ENCODE results near the gene PAQR7. TPM values are rescaled to one million over a fixed set of nuclear protein-coding genes. Genes with fewer than 3 reads are reported as not detected.

Gene PAQR7
- total RNA-seq, 1 experiment from 2014 or later = 4.4 TPM

- no peaks in the 10 kb centered on the region for H3K9me3 Mint-ChIP-seq (ENCODE audit: unreplicated experiment)
- no peak for DNase-seq (ENCODE audit: unreplicated experiment)
- no peak for TF ChIP-seq CTCF (IDR thresholded peaks at IDR 0.05; ENCODE audit: unreplicated experiment)
- no peaks in the 10 kb centered on the region for H3K27me3 Mint-ChIP-seq (ENCODE audit: insufficient read depth, unreplicated experiment)
- no peak overlapping the region for H3K4me3 Mint-ChIP-seq (ENCODE audit: unreplicated experiment)
- no TSS peak for BruUV-seq (replicated peaks)
- ChIA-PET POLR2A (interaction anchor here (0.6 to 1.4 kb wide), 2 partner anchors 10 to 20 kb away, joined by 3 read pairs; no protein-coding TSS in a partner anchor), CTCF (interaction anchor here (0.6 to 1.1 kb wide), 4 partner anchors 20 to 368 kb away, joined by 3 to 5 read pairs (median 4); partner anchors contain the start of gene PAFAH2)
- H3K4me1 Mint-ChIP-seq (ENCODE audit: insufficient read depth, unreplicated experiment) = peaks cover 6% of the 10 kb centered on the region
- peaks cover 9% of the 10 kb centered on the region for H3K36me3 Mint-ChIP-seq (ENCODE audit: insufficient read depth, unreplicated experiment)
- intact Hi-C loops (cut with micrococcal nuclease) = no loop called here
- no peak overlapping the region for H3K27ac Mint-ChIP-seq (ENCODE audit: low read depth, unreplicated experiment)
These were observed 11.1 kb downstream of the PAQR7 start for GRCh38 chr1:25864434-25864833.

- DNase-seq (ENCODE audit: unreplicated experiment) = no peak
- no peak overlapping the region for H3K27ac Mint-ChIP-seq (ENCODE audit: low read depth, unreplicated experiment)
- ChIA-PET CTCF (interaction anchor here (0.9 to 1.1 kb wide), 3 partner anchors 19 to 134 kb away, joined by 3 to 5 read pairs (median 4); partner anchors contain the start of gene PAFAH2), POLR2A (interaction anchor here (0.6 to 1.4 kb wide), 3 partner anchors 11 to 180 kb away, joined by 3 read pairs; no protein-coding TSS in a partner anchor)
- no peak for TF ChIP-seq CTCF (IDR thresholded peaks at IDR 0.05; ENCODE audit: unreplicated experiment)
- intact Hi-C loops (cut with micrococcal nuclease) = no loop called here
- H3K27me3 Mint-ChIP-seq (ENCODE audit: insufficient read depth, unreplicated experiment) = no peaks in the 10 kb centered on the region
- H3K4me1 Mint-ChIP-seq (ENCODE audit: insufficient read depth, unreplicated experiment) = peaks cover 11% of the 10 kb centered on the region
- no peak overlapping the region for H3K4me3 Mint-ChIP-seq (ENCODE audit: unreplicated experiment)
- H3K9me3 Mint-ChIP-seq (ENCODE audit: unreplicated experiment) = no peaks in the 10 kb centered on the region
- no TSS peak for BruUV-seq (replicated peaks)
- H3K36me3 Mint-ChIP-seq (ENCODE audit: insufficient read depth, unreplicated experiment) = peaks cover 1% of the 10 kb centered on the region
These were observed 11.8 kb downstream of the PAQR7 start for GRCh38 chr1:25863486-25864262.

- POLR2A ChIA-PET = interaction anchor here (0.7 to 1.5 kb wide), 3 partner anchors 8 to 316 kb away, joined by 3 to 6 read pairs (median 3); no protein-coding TSS in a partner anchor
- peaks cover 18% of the 10 kb centered on the region for H3K4me1 Mint-ChIP-seq (ENCODE audit: insufficient read depth, unreplicated experiment)
- H3K36me3 Mint-ChIP-seq (ENCODE audit: insufficient read depth, unreplicated experiment) = no peaks in the 10 kb centered on the region
- no peak for DNase-seq (ENCODE audit: unreplicated experiment)
- no peak for TF ChIP-seq CTCF (IDR thresholded peaks at IDR 0.05; ENCODE audit: unreplicated experiment)
- CTCF ChIA-PET = interaction anchor here (0.5 to 0.8 kb wide), 3 partner anchors 8 to 87 kb away, joined by 3 to 4 read pairs (median 4); no protein-coding TSS in a partner anchor
- H3K27ac Mint-ChIP-seq (ENCODE audit: low read depth, unreplicated experiment) = no peak overlapping the region
- intact Hi-C loops (cut with micrococcal nuclease) = no loop called here
- no peaks in the 10 kb centered on the region for H3K9me3 Mint-ChIP-seq (ENCODE audit: unreplicated experiment)
- no TSS peak for BruUV-seq (replicated peaks)
- H3K4me3 Mint-ChIP-seq (ENCODE audit: unreplicated experiment) = no peak overlapping the region
- H3K27me3 Mint-ChIP-seq (ENCODE audit: insufficient read depth, unreplicated experiment) = no peaks in the 10 kb centered on the region
These were observed 12.6 kb downstream of the PAQR7 start for GRCh38 chr1:25862785-25863485.

Data from MCF 10A (cell line).